Measurements from ENCODE around the gene GPRIN3. TPM values are rescaled to one million over a fixed set of nuclear protein-coding genes. Genes with fewer than 3 reads are reported as not detected.

The GPRIN3 gene
- total and polyA plus RNA-seq, 10 of the 15 experiments (the other 5 are each of a cell fraction or from before 2014, with no cell fraction given): under 0.01 to 0.05 (median 0.01) TPM; not detected in 6

DNA sequence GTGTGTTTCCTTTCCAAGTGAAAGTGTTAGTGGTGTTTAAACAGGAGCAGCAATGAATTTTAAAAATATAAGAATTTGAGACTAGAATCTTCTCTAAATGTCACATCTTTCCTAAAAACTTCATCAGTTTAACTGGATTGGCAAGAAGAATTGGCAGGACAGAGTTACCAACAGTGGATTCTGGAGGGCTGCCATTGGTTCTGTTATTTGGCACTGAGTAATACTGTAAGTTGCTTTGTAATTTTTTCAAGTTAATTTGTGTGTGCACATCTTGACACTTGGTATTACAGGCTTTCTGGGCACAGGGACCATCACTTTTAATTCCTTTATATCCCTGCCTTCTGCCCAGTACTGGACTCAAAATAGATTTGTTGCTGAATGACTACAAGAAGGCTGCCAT is 4.5 kb upstream of the GPRIN3 start:
- no peaks in the 10 kb centered on the region for H3K4me1 ChIP-seq (ENCODE audit: control insufficient read depth, insufficient read depth, low read length)
- H3K27ac ChIP-seq (ENCODE audit: control insufficient read depth, insufficient read depth): no peak overlapping the region
- SMC1A ChIA-PET (ENCODE audit: uncharacterized antibody, unreplicated experiment): no interaction called here
- no peak for TF ChIP-seq RBBP5 (conservative IDR thresholded peaks at IDR 0.05)
- no peak for TF ChIP-seq ZNF622 (IDR thresholded peaks at IDR 0.05)
- TF ChIP-seq, protein P1, sequence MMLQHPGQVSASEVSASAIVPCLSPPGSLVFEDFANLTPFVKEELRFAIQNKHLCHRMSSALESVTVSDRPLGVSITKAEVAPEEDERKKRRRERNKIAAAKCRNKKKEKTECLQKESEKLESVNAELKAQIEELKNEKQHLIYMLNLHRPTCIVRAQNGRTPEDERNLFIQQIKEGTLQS (IDR thresholded peaks at IDR 0.05; ENCODE audit: borderline replicate concordance, extremely low read depth, low read depth, low read length): no peak
- TF ChIP-seq TCF3 (IDR thresholded peaks at IDR 0.05; ENCODE audit: borderline replicate concordance, insufficient read depth, low read depth, low read length): no peak
- TF ChIP-seq SUZ12 (IDR thresholded peaks at IDR 0.05; ENCODE audit: unreplicated experiment): no peak
- TF ChIP-seq, protein P2, sequence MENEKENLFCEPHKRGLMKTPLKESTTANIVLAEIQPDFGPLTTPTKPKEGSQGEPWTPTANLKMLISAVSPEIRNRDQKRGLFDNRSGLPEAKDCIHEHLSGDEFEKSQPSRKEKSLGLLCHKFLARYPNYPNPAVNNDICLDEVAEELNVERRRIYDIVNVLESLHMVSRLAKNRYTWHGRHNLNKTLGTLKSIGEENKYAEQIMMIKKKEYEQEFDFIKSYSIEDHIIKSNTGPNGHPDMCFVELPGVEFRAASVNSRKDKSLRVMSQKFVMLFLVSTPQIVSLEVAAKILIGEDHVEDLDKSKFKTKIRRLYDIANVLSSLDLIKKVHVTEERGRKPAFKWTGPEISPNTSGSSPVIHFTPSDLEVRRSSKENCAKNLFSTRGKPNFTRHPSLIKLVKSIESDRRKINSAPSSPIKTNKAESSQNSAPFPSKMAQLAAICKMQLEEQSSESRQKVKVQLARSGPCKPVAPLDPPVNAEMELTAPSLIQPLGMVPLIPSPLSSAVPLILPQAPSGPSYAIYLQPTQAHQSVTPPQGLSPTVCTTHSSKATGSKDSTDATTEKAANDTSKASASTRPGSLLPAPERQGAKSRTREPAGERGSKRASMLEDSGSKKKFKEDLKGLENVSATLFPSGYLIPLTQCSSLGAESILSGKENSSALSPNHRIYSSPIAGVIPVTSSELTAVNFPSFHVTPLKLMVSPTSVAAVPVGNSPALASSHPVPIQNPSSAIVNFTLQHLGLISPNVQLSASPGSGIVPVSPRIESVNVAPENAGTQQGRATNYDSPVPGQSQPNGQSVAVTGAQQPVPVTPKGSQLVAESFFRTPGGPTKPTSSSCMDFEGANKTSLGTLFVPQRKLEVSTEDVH (IDR thresholded peaks at IDR 0.05; ENCODE audit: low read depth, partially characterized antibody): no peak
- no peak for TF ChIP-seq MEF2B (IDR thresholded peaks at IDR 0.05; ENCODE audit: partially characterized antibody, poor library complexity, severe bottlenecking)
- TF ChIP-seq PML (IDR thresholded peaks at IDR 0.05; ENCODE audit: low read length): no peak
- no peak for TF ChIP-seq LARP7 (IDR thresholded peaks at IDR 0.05)
- no peak for TF ChIP-seq GABPA (IDR thresholded peaks at IDR 0.05; ENCODE audit: low read depth)
- no peak for TF ChIP-seq NFIC (IDR thresholded peaks at IDR 0.05; ENCODE audit: low read depth, low read length)
- TF ChIP-seq RFX5 (IDR thresholded peaks at IDR 0.05; ENCODE audit: low read depth, low read length): no peak
- no peak for TF ChIP-seq ZBED1 (IDR thresholded peaks at IDR 0.05; ENCODE audit: borderline replicate concordance)
- no peak for TF ChIP-seq YY1 (IDR thresholded peaks at IDR 0.05; ENCODE audit: low read depth, low read length)
- TF ChIP-seq, protein P3, sequence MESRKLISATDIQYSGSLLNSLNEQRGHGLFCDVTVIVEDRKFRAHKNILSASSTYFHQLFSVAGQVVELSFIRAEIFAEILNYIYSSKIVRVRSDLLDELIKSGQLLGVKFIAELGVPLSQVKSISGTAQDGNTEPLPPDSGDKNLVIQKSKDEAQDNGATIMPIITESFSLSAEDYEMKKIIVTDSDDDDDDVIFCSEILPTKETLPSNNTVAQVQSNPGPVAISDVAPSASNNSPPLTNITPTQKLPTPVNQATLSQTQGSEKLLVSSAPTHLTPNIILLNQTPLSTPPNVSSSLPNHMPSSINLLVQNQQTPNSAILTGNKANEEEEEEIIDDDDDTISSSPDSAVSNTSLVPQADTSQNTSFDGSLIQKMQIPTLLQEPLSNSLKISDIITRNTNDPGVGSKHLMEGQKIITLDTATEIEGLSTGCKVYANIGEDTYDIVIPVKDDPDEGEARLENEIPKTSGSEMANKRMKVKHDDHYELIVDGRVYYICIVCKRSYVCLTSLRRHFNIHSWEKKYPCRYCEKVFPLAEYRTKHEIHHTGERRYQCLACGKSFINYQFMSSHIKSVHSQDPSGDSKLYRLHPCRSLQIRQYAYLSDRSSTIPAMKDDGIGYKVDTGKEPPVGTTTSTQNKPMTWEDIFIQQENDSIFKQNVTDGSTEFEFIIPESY (IDR thresholded peaks at IDR 0.05): no peak
- no peak for TF ChIP-seq BCL11A (IDR thresholded peaks at IDR 0.05; ENCODE audit: low read depth, low read length)
- no peak for TF ChIP-seq CHD2 (IDR thresholded peaks at IDR 0.05; ENCODE audit: borderline replicate concordance, low read depth, low read length)
- no peak for TF ChIP-seq YBX1 (IDR thresholded peaks at IDR 0.05)
- H2AFZ ChIP-seq (ENCODE audit: control insufficient read depth, low read depth, low read length): no peak overlapping the region
- intact Hi-C loops (cut with micrococcal nuclease; ENCODE audit: unreplicated experiment) (no loop called here), in situ Hi-C loops (cut with MboI) (no loop called here)
- CTCF ChIA-PET: interaction anchor here (0.6 to 1.1 kb wide), 2 partner anchors 10 to 441 kb away, joined by 3 read pairs; no protein-coding TSS in a partner anchor
- POLR2A ChIA-PET: no interaction called here
- no peaks in the 10 kb centered on the region for H3K79me2 ChIP-seq (ENCODE audit: control insufficient read depth, insufficient read depth, low read length)
- H4K20me1 ChIP-seq (ENCODE audit: control insufficient read depth, insufficient read depth): no peaks in the 10 kb centered on the region
- H3K4me3 ChIP-seq: no peak overlapping the region
- RAD21 ChIA-PET (ENCODE audit: unreplicated experiment): no interaction called here
- no peaks in the 10 kb centered on the region for H3K36me3 ChIP-seq (ENCODE audit: control insufficient read depth in 2 of 2, insufficient read depth in 2 of 2, low read length in 1 of 2)
- no peaks in the 10 kb centered on the region for H3K9me3 ChIP-seq (replicated peaks; ENCODE audit: control insufficient read depth, insufficient read depth, low read length)
- ATAC-seq: no peak
- peaks cover 7 to 8% of the 10 kb centered on the region in 2 experiments for H3K27me3 ChIP-seq (replicated peaks in 1 of 2; ENCODE audit: control insufficient read depth in 2 of 2, insufficient read depth in 2 of 2, low read length in 1 of 2)
- no peak for DNase-seq (ENCODE audit: low read depth, low spot score)
- no peak overlapping the region for H3K4me2 ChIP-seq (ENCODE audit: control insufficient read depth, insufficient read depth)
- no TSS peak for BruUV-seq (replicated peaks)
- no peak overlapping the region for H3K9ac ChIP-seq (ENCODE audit: control insufficient read depth, insufficient read depth, low read length)
- FAIRE-seq: no peak
